Measurements from ENCODE around the gene DIO1. TPM values are rescaled to one million over a fixed set of nuclear protein-coding genes. Genes with fewer than 3 reads are reported as not detected.
A peak's percentile ranks its signal among the peaks of the same experiment; 100 is the strongest.

The DIO1 gene
- total and polyA plus RNA-seq, 5 donors from 2014 or later: 0.09 TPM; not detected in 4

GRCh38 chr1:53930932-53931331, 36.9 kb downstream of the DIO1 start:
- no peaks in the 10 kb centered on the region for H3K4me1 ChIP-seq (ENCODE audit: control insufficient read depth, insufficient read depth, low read length, poor library complexity, severe bottlenecking)
- no peaks in the 10 kb centered on the region for H3K27me3 ChIP-seq (ENCODE audit: control insufficient read depth, insufficient read depth, low read length)
- no peak overlapping the region for H3K4me3 ChIP-seq (ENCODE audit: low read depth, low read length)
- Mint-ChIP-seq H3K36me3 (peaks cover 41% of the 10 kb centered on the region), H3K4me1 (peaks cover 2 to 11% (median 4%) of the 10 kb centered on the region in 4 donors), H3K27me3 (no peaks in the 10 kb centered on the region), H3K9me3 (peaks cover 0 to 2% (median 0%) of the 10 kb centered on the region in 7 donors), H3K27ac (no peak overlapping the region), H3K4me3 (no peak overlapping the region)
- ATAC-seq (ENCODE audit: low read depth in 2 of 2): no peak
- peaks cover 9 to 18% of the 10 kb centered on the region in 2 experiments for H3K9me3 ChIP-seq (ENCODE audit: control insufficient read depth in 2 of 2, low read length in 2 of 2)
- no peak for DNase-seq
- peaks cover 54% of the 10 kb centered on the region for H3K36me3 ChIP-seq (ENCODE audit: control insufficient read depth, insufficient read depth, low read length)
- H3K27ac ChIP-seq (ENCODE audit: insufficient read depth, low read length, poor library complexity, severe bottlenecking): no peak overlapping the region

GRCh38 chr1:53931523-53931922, 37.5 kb downstream of the DIO1 start:
- Mint-ChIP-seq H3K27me3 (no peaks in the 10 kb centered on the region), H3K27ac (no peak overlapping the region), H3K9me3 (peaks cover 0 to 2% (median 0%) of the 10 kb centered on the region in 7 donors), H3K4me1 (peaks cover 2 to 11% (median 4%) of the 10 kb centered on the region in 4 donors), H3K4me3 (no peak overlapping the region), H3K36me3 (peaks cover 41% of the 10 kb centered on the region)
- no peak for DNase-seq
- Histone ChIP-seq H3K9me3 (ENCODE audit: control insufficient read depth in 2 of 2, low read length in 2 of 2) (peaks cover 9 to 18% of the 10 kb centered on the region in 2 experiments), H3K36me3 (ENCODE audit: control insufficient read depth, insufficient read depth, low read length) (peaks cover 51% of the 10 kb centered on the region), H3K4me1 (ENCODE audit: control insufficient read depth, insufficient read depth, low read length, poor library complexity, severe bottlenecking) (no peaks in the 10 kb centered on the region), H3K27ac (ENCODE audit: insufficient read depth, low read length, poor library complexity, severe bottlenecking) (no peak overlapping the region), H3K27me3 (ENCODE audit: control insufficient read depth, insufficient read depth, low read length) (no peaks in the 10 kb centered on the region), H3K4me3 (ENCODE audit: low read depth, low read length) (no peak overlapping the region)
- ATAC-seq (ENCODE audit: low read depth in 2 of 2): no peak

GRCh38 chr1:53934170-53934765, 40.3 kb downstream of the DIO1 start:
- Histone ChIP-seq H3K4me1 (ENCODE audit: control insufficient read depth, insufficient read depth, low read length, poor library complexity, severe bottlenecking) (no peaks in the 10 kb centered on the region), H3K36me3 (ENCODE audit: control insufficient read depth, insufficient read depth, low read length) (peaks cover 47% of the 10 kb centered on the region), H3K4me3 (ENCODE audit: low read depth, low read length) (no peak overlapping the region), H3K27ac (ENCODE audit: insufficient read depth, low read length, poor library complexity, severe bottlenecking) (no peak overlapping the region), H3K27me3 (ENCODE audit: control insufficient read depth, insufficient read depth, low read length) (no peaks in the 10 kb centered on the region), H3K9me3 (ENCODE audit: control insufficient read depth in 2 of 2, low read length in 2 of 2) (peaks cover 9 to 18% of the 10 kb centered on the region in 2 experiments)
- ATAC-seq (ENCODE audit: low read depth in 2 of 2) (no peak), DNase-seq (no peak)
- no peak overlapping the region for H3K4me3 Mint-ChIP-seq
- H3K4me1 Mint-ChIP-seq: peaks cover 0 to 28% (median 9%) of the 10 kb centered on the region in 4 donors
- no peaks in the 10 kb centered on the region for H3K27me3 Mint-ChIP-seq
- peaks cover 0 to 2% (median 0%) of the 10 kb centered on the region in 7 donors for H3K9me3 Mint-ChIP-seq
- H3K27ac Mint-ChIP-seq: no peak overlapping the region
- peaks cover 35% of the 10 kb centered on the region for H3K36me3 Mint-ChIP-seq

GRCh38 chr1:53936430-53936829, 42.4 kb downstream of the DIO1 start:
- Histone ChIP-seq H3K4me1 (ENCODE audit: control insufficient read depth, insufficient read depth, low read length, poor library complexity, severe bottlenecking) (no peaks in the 10 kb centered on the region), H3K9me3 (ENCODE audit: control insufficient read depth in 2 of 2, low read length in 2 of 2) (peaks cover 9 to 18% of the 10 kb centered on the region in 2 experiments), H3K27ac (ENCODE audit: insufficient read depth, low read length, poor library complexity, severe bottlenecking) (no peak overlapping the region), H3K27me3 (ENCODE audit: control insufficient read depth, insufficient read depth, low read length) (no peaks in the 10 kb centered on the region), H3K4me3 (ENCODE audit: low read depth, low read length) (no peak overlapping the region), H3K36me3 (ENCODE audit: control insufficient read depth, insufficient read depth, low read length) (peaks cover 36% of the 10 kb centered on the region)
- Mint-ChIP-seq H3K27me3 (no peaks in the 10 kb centered on the region), H3K4me3 (no peak overlapping the region), H3K36me3 (peaks cover 33% of the 10 kb centered on the region), H3K27ac (no peak overlapping the region), H3K9me3 (peaks cover 0 to 2% (median 0%) of the 10 kb centered on the region in 7 donors), H3K4me1 (peaks cover 5 to 29% (median 15%) of the 10 kb centered on the region in 4 donors)
- no peak for DNase-seq
- ATAC-seq (ENCODE audit: low read depth in 2 of 2): no peak

- Histone ChIP-seq H3K4me3 (ENCODE audit: low read depth, low read length) (no peak overlapping the region), H3K9me3 (ENCODE audit: control insufficient read depth in 2 of 2, low read length in 2 of 2) (peaks cover 9 to 15% of the 10 kb centered on the region in 2 experiments), H3K27ac (ENCODE audit: insufficient read depth, low read length, poor library complexity, severe bottlenecking) (no peak overlapping the region), H3K36me3 (ENCODE audit: control insufficient read depth, insufficient read depth, low read length) (peaks cover 36% of the 10 kb centered on the region), H3K27me3 (ENCODE audit: control insufficient read depth, insufficient read depth, low read length) (no peaks in the 10 kb centered on the region), H3K4me1 (ENCODE audit: control insufficient read depth, insufficient read depth, low read length, poor library complexity, severe bottlenecking) (peaks cover 9% of the 10 kb centered on the region)
- H3K27me3 Mint-ChIP-seq: no peaks in the 10 kb centered on the region
- H3K4me1 Mint-ChIP-seq: peaks cover 16 to 29% (median 26%) of the 10 kb centered on the region in 4 donors
- H3K27ac Mint-ChIP-seq: peak overlapping the region in 1 of 3 donors; percentile 71
- ATAC-seq (ENCODE audit: low read depth in 2 of 2): no peak
- peak overlapping the region in 1 of 4 donors; percentile 6 for H3K4me3 Mint-ChIP-seq
- H3K36me3 Mint-ChIP-seq: peaks cover 33% of the 10 kb centered on the region
- peaks cover 0 to 2% (median 0%) of the 10 kb centered on the region in 7 donors for H3K9me3 Mint-ChIP-seq
- no peak for DNase-seq
These were observed 44.3 kb downstream of the DIO1 start for GRCh38 chr1:53938136-53938830.

- no peak overlapping the region for H3K27ac Mint-ChIP-seq
- peaks cover 19% of the 10 kb centered on the region for H3K36me3 Mint-ChIP-seq
- H3K9me3 Mint-ChIP-seq: no peaks in the 10 kb centered on the region
- Histone ChIP-seq H3K4me1 (ENCODE audit: control insufficient read depth, insufficient read depth, low read length, poor library complexity, severe bottlenecking) (peaks cover 37% of the 10 kb centered on the region), H3K36me3 (ENCODE audit: control insufficient read depth, insufficient read depth, low read length) (peaks cover 16% of the 10 kb centered on the region), H3K4me3 (ENCODE audit: low read depth, low read length) (no peak overlapping the region), H3K27me3 (ENCODE audit: control insufficient read depth, insufficient read depth, low read length) (no peaks in the 10 kb centered on the region), H3K9me3 (ENCODE audit: control insufficient read depth in 2 of 2, low read length in 2 of 2) (no peaks in the 10 kb centered on the region), H3K27ac (ENCODE audit: insufficient read depth, low read length, poor library complexity, severe bottlenecking) (no peak overlapping the region)
- peaks cover 35 to 54% (median 41%) of the 10 kb centered on the region in 4 donors for H3K4me1 Mint-ChIP-seq
- H3K4me3 Mint-ChIP-seq: peak overlapping the region in 2 of 4 donors; percentile 78 to 98
- ATAC-seq (ENCODE audit: low read depth in 2 of 2) (no peak), DNase-seq (peak in 1 of 3 donors; percentile 42)
- no peaks in the 10 kb centered on the region for H3K27me3 Mint-ChIP-seq
These were observed 48.4 kb downstream of the DIO1 start for GRCh38 chr1:53942127-53942957.

GRCh38 chr1:53943090-53943489, 49.1 kb downstream of the DIO1 start:
- no peaks in the 10 kb centered on the region for H3K9me3 ChIP-seq (ENCODE audit: control insufficient read depth in 2 of 2, low read length in 2 of 2)
- peaks cover 13% of the 10 kb centered on the region for H3K36me3 Mint-ChIP-seq
- peaks cover 29 to 61% (median 47%) of the 10 kb centered on the region in 4 donors for H3K4me1 Mint-ChIP-seq
- H3K27me3 ChIP-seq (ENCODE audit: control insufficient read depth, insufficient read depth, low read length): no peaks in the 10 kb centered on the region
- peaks cover 8% of the 10 kb centered on the region for H3K36me3 ChIP-seq (ENCODE audit: control insufficient read depth, insufficient read depth, low read length)
- peak overlapping the region; percentile 47 for H3K4me3 ChIP-seq (ENCODE audit: low read depth, low read length)
- H3K9me3 Mint-ChIP-seq: no peaks in the 10 kb centered on the region
- H3K4me3 Mint-ChIP-seq: peak overlapping the region; percentile 68 to 98 (median 86)
- ATAC-seq (ENCODE audit: low read depth in 2 of 2) (no peak), DNase-seq (no peak)
- H3K27me3 Mint-ChIP-seq: no peaks in the 10 kb centered on the region
- H3K4me1 ChIP-seq (ENCODE audit: control insufficient read depth, insufficient read depth, low read length, poor library complexity, severe bottlenecking): peaks cover 37% of the 10 kb centered on the region
- H3K27ac Mint-ChIP-seq: peak overlapping the region in 1 of 3 donors; percentile 3
- H3K27ac ChIP-seq (ENCODE audit: insufficient read depth, low read length, poor library complexity, severe bottlenecking): no peak overlapping the region
